ENCODE measurements around the gene TBC1D22A. TPM values are rescaled to one million over a fixed set of nuclear protein-coding genes. Genes with fewer than 3 reads are reported as not detected.

The TBC1D22A gene
- polyA plus RNA-seq, 1 experiment, result 19.8 TPM

DNA sequence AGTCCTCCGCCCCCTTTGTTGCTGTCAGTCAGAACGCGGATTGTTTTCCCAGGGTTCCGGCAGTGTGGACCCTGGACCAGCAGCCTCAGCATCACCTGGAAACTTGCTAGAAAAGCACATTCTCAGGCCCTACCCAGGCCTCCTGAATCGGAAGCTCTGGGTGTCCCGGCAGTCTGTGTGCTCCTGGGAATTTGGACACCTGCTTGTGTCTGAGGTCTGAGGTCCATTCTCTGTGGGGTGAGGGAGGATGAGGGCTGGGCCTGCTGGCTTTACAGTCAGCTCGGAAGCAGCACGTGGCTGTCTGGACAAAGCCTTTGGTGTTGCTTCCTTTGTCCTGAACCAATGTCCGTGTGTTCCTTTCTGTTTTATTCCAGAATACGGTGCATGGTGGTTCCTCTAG is 299.7 kb downstream of the TBC1D22A start:
- no peak overlapping the region for H3K4me3 ChIP-seq (ENCODE audit: low read depth, low read length)
- ChIA-PET CTCF (no interaction called here), POLR2A (no interaction called here)
- no peaks in the 10 kb centered on the region; the same call in 1 of the 2 replicates for H3K9me3 ChIP-seq (ENCODE audit: control insufficient read depth, insufficient read depth, low read length)
- DNase-seq (ENCODE audit: low read depth, low spot score), result no peak
- H3K27me3 ChIP-seq (ENCODE audit: control insufficient read depth, insufficient read depth, low read length), result no peaks in the 10 kb centered on the region
- no peak overlapping the region for H3K27ac ChIP-seq (ENCODE audit: low read depth, low read length)
- TF ChIP-seq, protein P1, sequence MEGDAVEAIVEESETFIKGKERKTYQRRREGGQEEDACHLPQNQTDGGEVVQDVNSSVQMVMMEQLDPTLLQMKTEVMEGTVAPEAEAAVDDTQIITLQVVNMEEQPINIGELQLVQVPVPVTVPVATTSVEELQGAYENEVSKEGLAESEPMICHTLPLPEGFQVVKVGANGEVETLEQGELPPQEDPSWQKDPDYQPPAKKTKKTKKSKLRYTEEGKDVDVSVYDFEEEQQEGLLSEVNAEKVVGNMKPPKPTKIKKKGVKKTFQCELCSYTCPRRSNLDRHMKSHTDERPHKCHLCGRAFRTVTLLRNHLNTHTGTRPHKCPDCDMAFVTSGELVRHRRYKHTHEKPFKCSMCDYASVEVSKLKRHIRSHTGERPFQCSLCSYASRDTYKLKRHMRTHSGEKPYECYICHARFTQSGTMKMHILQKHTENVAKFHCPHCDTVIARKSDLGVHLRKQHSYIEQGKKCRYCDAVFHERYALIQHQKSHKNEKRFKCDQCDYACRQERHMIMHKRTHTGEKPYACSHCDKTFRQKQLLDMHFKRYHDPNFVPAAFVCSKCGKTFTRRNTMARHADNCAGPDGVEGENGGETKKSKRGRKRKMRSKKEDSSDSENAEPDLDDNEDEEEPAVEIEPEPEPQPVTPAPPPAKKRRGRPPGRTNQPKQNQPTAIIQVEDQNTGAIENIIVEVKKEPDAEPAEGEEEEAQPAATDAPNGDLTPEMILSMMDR (IDR thresholded peaks at IDR 0.05; ENCODE audit: low read depth, low read length), result no peak

DNA sequence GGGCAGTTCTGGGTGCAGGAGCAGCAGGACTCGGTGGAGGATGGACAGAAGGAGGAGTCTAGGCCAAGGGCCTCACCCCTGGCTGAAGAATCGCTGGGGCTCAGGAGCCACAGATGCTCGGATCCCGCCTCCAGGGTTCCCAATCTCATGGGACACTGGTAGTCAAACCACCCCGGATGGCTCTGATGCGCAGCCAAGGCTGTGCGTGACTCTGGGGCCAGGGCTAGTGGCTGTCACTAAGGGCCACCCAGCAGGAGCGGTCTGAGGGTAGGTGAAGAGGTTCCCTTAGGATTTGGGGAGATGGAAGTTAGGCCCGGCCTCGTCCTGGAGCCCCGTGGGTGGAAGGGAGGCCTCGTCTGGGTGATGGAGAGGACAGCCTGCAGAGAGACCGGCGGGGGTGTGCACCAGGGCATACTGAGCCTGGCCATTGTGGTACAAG is 300.6 kb downstream of the TBC1D22A start:
- no peak for DNase-seq (ENCODE audit: low read depth, low spot score)
- Histone ChIP-seq H3K27me3 (ENCODE audit: control insufficient read depth, insufficient read depth, low read length) (no peaks in the 10 kb centered on the region), H3K9me3 (ENCODE audit: control insufficient read depth, insufficient read depth, low read length) (no peaks in the 10 kb centered on the region; the same call in 1 of the 2 replicates), H3K4me3 (ENCODE audit: low read depth, low read length) (no peak overlapping the region), H3K27ac (ENCODE audit: low read depth, low read length) (no peak overlapping the region)
- ChIA-PET POLR2A (no interaction called here), CTCF (no interaction called here)
- TF ChIP-seq, protein P1 (IDR thresholded peaks at IDR 0.05; ENCODE audit: low read depth, low read length), result no peak

DNA sequence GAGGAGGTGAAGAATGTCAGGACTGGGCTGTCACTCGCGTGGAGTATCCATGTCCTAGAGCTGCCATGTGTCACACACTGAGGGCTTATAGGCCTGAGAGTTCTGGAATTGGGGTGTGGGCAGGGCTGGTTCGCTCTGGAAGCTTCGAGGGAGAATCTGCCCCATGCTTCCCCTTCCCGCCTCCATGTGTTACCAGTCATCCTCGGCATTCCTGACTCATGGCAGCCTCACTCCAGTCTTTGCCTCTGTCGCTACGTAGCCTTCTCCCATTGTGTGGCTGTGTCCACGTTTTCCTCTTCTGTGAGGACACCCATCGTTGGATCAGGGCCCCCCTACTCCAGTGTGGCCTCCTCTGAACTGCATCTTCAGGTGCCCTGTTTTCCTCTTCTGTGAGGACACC is 301.2 kb downstream of the TBC1D22A start:
- TF ChIP-seq, protein P1 (IDR thresholded peaks at IDR 0.05; ENCODE audit: low read depth, low read length), result no peak
- H3K27me3 ChIP-seq (ENCODE audit: control insufficient read depth, insufficient read depth, low read length), result no peaks in the 10 kb centered on the region
- DNase-seq (ENCODE audit: low read depth, low spot score), result no peak
- CTCF ChIA-PET, result no interaction called here
- POLR2A ChIA-PET, result no interaction called here
- H3K4me3 ChIP-seq (ENCODE audit: low read depth, low read length), result no peak overlapping the region
- no peaks in the 10 kb centered on the region; the same call in 1 of the 2 replicates for H3K9me3 ChIP-seq (ENCODE audit: control insufficient read depth, insufficient read depth, low read length)
- H3K27ac ChIP-seq (ENCODE audit: low read depth, low read length), result no peak overlapping the region

DNA sequence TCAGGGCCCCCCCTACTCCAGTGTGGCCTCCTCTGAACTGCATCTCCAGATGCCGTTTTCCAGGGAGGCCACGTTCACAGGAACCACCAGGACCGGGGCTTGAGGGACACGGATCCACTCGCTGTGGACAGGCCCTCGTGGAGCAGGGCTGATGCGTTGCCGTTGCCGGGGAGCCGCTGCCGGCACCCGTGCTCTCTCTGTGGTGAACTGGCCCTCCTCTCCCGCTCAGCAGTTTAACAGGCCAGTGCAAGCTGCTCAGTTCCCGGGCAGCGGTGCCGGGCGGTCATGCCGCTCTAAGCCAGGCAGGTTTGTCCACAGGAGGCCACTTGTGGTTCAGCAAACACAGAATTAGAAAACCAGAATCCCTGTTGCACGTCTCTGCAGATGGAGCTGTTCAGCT is 301.6 kb downstream of the TBC1D22A start:
- no peak overlapping the region for H3K4me3 ChIP-seq (ENCODE audit: low read depth, low read length)
- DNase-seq (ENCODE audit: low read depth, low spot score), result no peak
- CTCF ChIA-PET, result no interaction called here
- no peaks in the 10 kb centered on the region for H3K27me3 ChIP-seq (ENCODE audit: control insufficient read depth, insufficient read depth, low read length)
- H3K27ac ChIP-seq (ENCODE audit: low read depth, low read length), result no peak overlapping the region
- TF ChIP-seq, protein P1 (IDR thresholded peaks at IDR 0.05; ENCODE audit: low read depth, low read length), result no peak
- POLR2A ChIA-PET, result no interaction called here
- H3K9me3 ChIP-seq (ENCODE audit: control insufficient read depth, insufficient read depth, low read length), result no peaks in the 10 kb centered on the region; the same call in 1 of the 2 replicates

DNA sequence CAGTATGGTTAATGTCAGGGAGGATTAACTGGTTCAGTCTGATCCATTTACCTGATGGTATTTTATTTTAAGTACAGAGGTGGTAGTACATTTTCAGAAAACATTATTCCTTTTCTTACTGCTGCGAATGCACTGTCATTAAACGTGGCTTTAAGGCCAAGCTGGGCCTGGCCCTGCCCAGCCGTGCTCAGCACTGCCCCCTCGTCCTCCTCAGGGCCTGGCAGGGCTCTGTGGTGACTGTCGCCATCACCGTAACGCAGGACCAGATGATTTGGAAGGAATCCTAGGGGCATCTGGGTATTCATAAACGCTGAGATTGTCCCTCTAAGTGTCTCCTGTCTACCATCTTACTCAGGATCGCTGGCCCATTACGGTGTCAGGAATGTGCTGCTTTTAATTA is 302.0 kb downstream of the TBC1D22A start:
- TF ChIP-seq, protein P1 (IDR thresholded peaks at IDR 0.05; ENCODE audit: low read depth, low read length), result no peak
- CTCF ChIA-PET, result no interaction called here
- H3K4me3 ChIP-seq (ENCODE audit: low read depth, low read length), result no peak overlapping the region
- no peak for DNase-seq (ENCODE audit: low read depth, low spot score)
- POLR2A ChIA-PET, result no interaction called here
- H3K27me3 ChIP-seq (ENCODE audit: control insufficient read depth, insufficient read depth, low read length), result no peaks in the 10 kb centered on the region
- H3K9me3 ChIP-seq (ENCODE audit: control insufficient read depth, insufficient read depth, low read length), result no peaks in the 10 kb centered on the region; the same call in 1 of the 2 replicates
- no peak overlapping the region for H3K27ac ChIP-seq (ENCODE audit: low read depth, low read length)

Measured in AG04450 (cell line).